Measurements from ENCODE around the gene EDAR. TPM values are rescaled to one million over a fixed set of nuclear protein-coding genes. Genes with fewer than 3 reads are reported as not detected.

EDAR gene
- total RNA-seq, 1 experiment from 2014 or later = 0.82 TPM

DNA sequence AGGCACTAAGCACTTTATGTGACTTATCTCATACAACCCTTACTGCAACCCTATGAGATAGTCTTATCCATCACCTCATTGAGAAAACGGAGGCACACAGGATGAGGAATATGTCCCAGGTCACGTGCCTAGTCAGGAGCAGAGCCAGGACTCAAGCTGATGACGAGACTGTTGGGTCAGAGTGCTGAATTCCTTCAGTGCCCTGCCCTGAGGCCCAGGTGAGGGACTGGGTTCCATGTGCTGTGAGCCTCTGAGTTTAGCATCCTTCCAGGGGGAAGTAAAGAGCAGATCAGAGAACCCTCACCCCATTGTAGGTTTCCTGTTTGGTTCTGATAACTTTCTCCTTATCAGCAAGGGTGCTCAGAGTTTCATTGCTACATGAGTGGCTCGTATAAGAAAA, 11.7 kb upstream of the EDAR start:
- ChIA-PET POLR2A (no interaction called here), CTCF (no interaction called here)

DNA sequence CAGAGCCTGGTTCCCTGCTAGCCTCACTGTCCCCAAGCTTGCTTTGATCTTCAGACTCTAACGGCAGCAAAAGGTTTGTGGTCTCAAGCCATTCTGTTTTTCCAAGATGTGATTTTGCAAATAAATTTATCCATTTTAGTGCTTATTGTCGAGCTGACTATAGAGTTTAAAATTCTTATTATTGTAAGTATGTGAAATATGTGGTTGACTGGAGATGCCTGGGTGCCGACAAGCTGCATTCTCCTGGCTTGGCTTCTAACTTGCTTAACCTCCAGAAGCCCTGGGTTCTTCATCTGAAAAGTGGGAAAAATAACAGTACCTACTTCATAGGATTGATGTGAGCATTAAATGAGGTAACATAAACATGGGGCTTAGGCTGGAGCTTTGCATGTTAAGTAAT, 9.9 kb upstream of the EDAR start:
- no TSS peak for BruUV-seq (replicated peaks)
- Mint-ChIP-seq H3K27me3 (ENCODE audit: insufficient read depth, unreplicated experiment) (no peaks in the 10 kb centered on the region), H3K4me1 (ENCODE audit: low read depth, unreplicated experiment) (peaks cover 4% of the 10 kb centered on the region), H3K4me3 (ENCODE audit: unreplicated experiment) (no peak overlapping the region), H3K27ac (ENCODE audit: unreplicated experiment) (no peak overlapping the region), H3K36me3 (ENCODE audit: insufficient read depth, unreplicated experiment) (no peaks in the 10 kb centered on the region), H3K9me3 (ENCODE audit: unreplicated experiment) (peaks cover 8% of the 10 kb centered on the region)
- no peaks in the 10 kb centered on the region for H3K9me3 ChIP-seq
- no peaks in the 10 kb centered on the region for H3K27me3 ChIP-seq (replicated peaks; ENCODE audit: control insufficient read depth, insufficient read depth, low read length)
- CTCF ChIA-PET = no interaction called here
- peaks cover 5% of the 10 kb centered on the region; the same call in 1 of the 2 replicates for H3K4me1 ChIP-seq
- POLR2A ChIA-PET = no interaction called here
- intact Hi-C loops (cut with micrococcal nuclease; ENCODE audit: unreplicated experiment) = no loop called here
- H3K36me3 ChIP-seq (ENCODE audit: control insufficient read depth, insufficient read depth, low read length) = no peaks in the 10 kb centered on the region
- no peak for DNase-seq
- no peak overlapping the region for H3K4me3 ChIP-seq (ENCODE audit: low read depth, low read length)
- no peak for TF ChIP-seq CTCF (IDR thresholded peaks at IDR 0.05; ENCODE audit: insufficient read depth in 1 of 2, low read depth in 1 of 2, low read length in 1 of 2, severe bottlenecking in 1 of 2, unreplicated experiment in 1 of 2)

More for the DNA sequence above, 11.7 kb upstream of the EDAR start:
- Mint-ChIP-seq H3K4me1 (ENCODE audit: low read depth, unreplicated experiment) (no peaks in the 10 kb centered on the region), H3K4me3 (ENCODE audit: unreplicated experiment) (no peak overlapping the region), H3K36me3 (ENCODE audit: insufficient read depth, unreplicated experiment) (no peaks in the 10 kb centered on the region), H3K27ac (ENCODE audit: unreplicated experiment) (no peak overlapping the region), H3K27me3 (ENCODE audit: insufficient read depth, unreplicated experiment) (no peaks in the 10 kb centered on the region), H3K9me3 (ENCODE audit: unreplicated experiment) (peaks cover 5% of the 10 kb centered on the region)
- H3K27me3 ChIP-seq (replicated peaks; ENCODE audit: control insufficient read depth, insufficient read depth, low read length) = no peaks in the 10 kb centered on the region
- BruUV-seq (replicated peaks) = no TSS peak
- no peaks in the 10 kb centered on the region for H3K9me3 ChIP-seq
- no peaks in the 10 kb centered on the region for H3K4me1 ChIP-seq
- H3K36me3 ChIP-seq (ENCODE audit: control insufficient read depth, insufficient read depth, low read length) = no peaks in the 10 kb centered on the region
- intact Hi-C loops (cut with micrococcal nuclease; ENCODE audit: unreplicated experiment) = no loop called here
- H3K4me3 ChIP-seq (ENCODE audit: low read depth, low read length) = no peak overlapping the region
- DNase-seq = no peak
- no peak for TF ChIP-seq CTCF (IDR thresholded peaks at IDR 0.05; ENCODE audit: insufficient read depth in 1 of 2, low read depth in 1 of 2, low read length in 1 of 2, severe bottlenecking in 1 of 2, unreplicated experiment in 1 of 2)

DNA sequence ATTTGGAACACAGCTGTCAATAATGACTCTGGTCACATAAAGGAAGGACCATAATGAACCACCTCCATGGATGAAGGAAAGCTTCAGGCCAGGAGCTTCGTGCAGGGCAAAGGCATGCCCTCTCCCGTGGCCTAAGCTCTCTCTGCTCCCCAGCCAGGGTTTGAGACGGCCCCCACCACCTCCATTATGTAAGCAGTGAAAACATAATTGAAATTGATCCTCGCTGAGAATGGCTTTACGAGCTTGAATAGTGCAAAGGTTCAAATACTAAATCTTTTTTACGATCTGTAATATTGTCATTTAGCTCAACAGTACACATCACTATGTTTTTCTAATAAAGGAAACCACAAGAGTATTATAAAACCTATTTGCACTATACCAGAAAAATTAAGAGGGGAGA, 5.2 kb upstream of the EDAR start:
- H3K4me1 Mint-ChIP-seq (ENCODE audit: low read depth, unreplicated experiment) = peaks cover 21% of the 10 kb centered on the region
- CTCF ChIA-PET = interaction anchor here (1.4 kb wide), 1 partner anchor 12 kb away, joined by 3 read pairs; no protein-coding TSS in a partner anchor
- no peak for TF ChIP-seq CTCF (IDR thresholded peaks at IDR 0.05; ENCODE audit: insufficient read depth in 1 of 2, low read depth in 1 of 2, low read length in 1 of 2, severe bottlenecking in 1 of 2, unreplicated experiment in 1 of 2)
- intact Hi-C loops (cut with micrococcal nuclease; ENCODE audit: unreplicated experiment) = no loop called here
- H3K27ac Mint-ChIP-seq (ENCODE audit: unreplicated experiment) = no peak overlapping the region
- POLR2A ChIA-PET = no interaction called here
- no peaks in the 10 kb centered on the region for H3K36me3 ChIP-seq (ENCODE audit: control insufficient read depth, insufficient read depth, low read length)
- no peaks in the 10 kb centered on the region for H3K9me3 ChIP-seq
- no peak overlapping the region for H3K4me3 Mint-ChIP-seq (ENCODE audit: unreplicated experiment)
- no peaks in the 10 kb centered on the region for H3K27me3 Mint-ChIP-seq (ENCODE audit: insufficient read depth, unreplicated experiment)
- BruUV-seq (replicated peaks) = no TSS peak
- H3K9me3 Mint-ChIP-seq (ENCODE audit: unreplicated experiment) = peaks cover 8% of the 10 kb centered on the region
- H3K4me3 ChIP-seq (ENCODE audit: low read depth, low read length) = no peak overlapping the region
- H3K4me1 ChIP-seq = peaks cover 23% of the 10 kb centered on the region
- no peaks in the 10 kb centered on the region for H3K36me3 Mint-ChIP-seq (ENCODE audit: insufficient read depth, unreplicated experiment)
- DNase-seq = no peak
- H3K27me3 ChIP-seq (replicated peaks; ENCODE audit: control insufficient read depth, insufficient read depth, low read length) = no peaks in the 10 kb centered on the region

Data from Caco-2 (cell line).